22Rv1 (cell line): Measurements from ENCODE around the gene CAND1.

Experiments used
- CTCF ChIP-seq: fragments of 450-650 bp; IDR thresholded peaks from 2 replicates; pipeline ENCODE4 v1.5.1; 2017; ENCODE audit warnings: mild to moderate bottlenecking
- ZFX ChIP-seq: fragments of 450-650 bp; IDR thresholded peaks from 2 replicates; pipeline ENCODE4 v1.6.1; 2017; ENCODE audit warnings: antibody characterized with exemption, borderline replicate concordance

DNA sequence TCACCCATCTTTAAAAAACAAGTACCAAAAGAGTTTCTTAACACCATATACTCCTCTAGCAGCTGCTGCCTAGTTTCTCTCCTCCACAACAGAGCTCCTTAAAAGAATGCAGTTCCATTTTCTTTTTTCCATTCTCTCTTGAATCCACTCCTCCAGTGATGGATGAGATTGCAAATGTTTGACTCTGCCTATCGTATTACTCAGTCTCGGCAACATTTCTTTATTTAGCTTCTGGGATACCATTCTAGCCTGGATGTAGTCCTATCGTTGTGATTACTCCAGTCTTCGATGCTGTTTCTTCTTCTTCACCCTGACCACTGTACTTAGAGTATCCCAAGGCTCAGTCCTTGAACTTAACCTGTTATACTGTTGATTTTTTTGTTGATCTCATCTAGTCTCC lies 30.8 kb downstream of the CAND1 start:
- no peak for TF ChIP-seq CTCF
- no peak for TF ChIP-seq ZFX
